ENCODE measurements around the gene MBNL1.

Gene MBNL1

GRCh38 chr3:152319256-152319655 lies 50.5 kb downstream of the MBNL1 start:
- no peak for TF ChIP-seq CTCF (IDR thresholded peaks at IDR 0.05; ENCODE audit: low read length, missing control alignments)
- DNase-seq (ENCODE audit: low read depth): no peak
- no peak overlapping the region for H3K4me3 ChIP-seq (replicated peaks; ENCODE audit: low read depth, low read length)

GRCh38 chr3:152319831-152320617 lies 51.3 kb downstream of the MBNL1 start:
- no peak for TF ChIP-seq CTCF (IDR thresholded peaks at IDR 0.05; ENCODE audit: low read length, missing control alignments)
- peak; percentile 67 for DNase-seq (ENCODE audit: low read depth)
- no peak overlapping the region for H3K4me3 ChIP-seq (replicated peaks; ENCODE audit: low read depth, low read length)

- no peak for TF ChIP-seq CTCF (IDR thresholded peaks at IDR 0.05; ENCODE audit: low read length, missing control alignments)
- no peak overlapping the region for H3K4me3 ChIP-seq (replicated peaks; ENCODE audit: low read depth, low read length)
- DNase-seq (ENCODE audit: low read depth): no peak
These were observed 52.6 kb downstream of the MBNL1 start for GRCh38 chr3:152321200-152321954.

GRCh38 chr3:152321955-152322377 lies 53.2 kb downstream of the MBNL1 start:
- no peak overlapping the region for H3K4me3 ChIP-seq (replicated peaks; ENCODE audit: low read depth, low read length)
- no peak for TF ChIP-seq CTCF (IDR thresholded peaks at IDR 0.05; ENCODE audit: low read length, missing control alignments)
- no peak for DNase-seq (ENCODE audit: low read depth)

GRCh38 chr3:152322756-152323155 lies 54.0 kb downstream of the MBNL1 start:
- DNase-seq (ENCODE audit: low read depth): no peak
- no peak for TF ChIP-seq CTCF (IDR thresholded peaks at IDR 0.05; ENCODE audit: low read length, missing control alignments)
- H3K4me3 ChIP-seq (replicated peaks; ENCODE audit: low read depth, low read length): no peak overlapping the region

GRCh38 chr3:152323834-152324233 lies 55.1 kb downstream of the MBNL1 start:
- no peak for DNase-seq (ENCODE audit: low read depth)
- no peak for TF ChIP-seq CTCF (IDR thresholded peaks at IDR 0.05; ENCODE audit: low read length, missing control alignments)
- H3K4me3 ChIP-seq (replicated peaks; ENCODE audit: low read depth, low read length): no peak overlapping the region

All from fibroblast of pulmonary artery (primary cell).